Gastroesophageal sphincter (tissue), 3 donors: ENCODE results near the gene GPC3.

Experiments used
- CTCF ChIP-seq, 4 experiments: fragments of 200-600 bp in 2 of 4; fragments of 450-650 bp in 2 of 4; sonication (generic) in 1 of 4; IDR thresholded peaks; one replicate each; pipeline ENCODE4 v1.5.1; 2017 to 2019; ENCODE audit warnings: antibody characterized with exemption in 4 of 4, mild to moderate bottlenecking in 2 of 4, moderate library complexity in 2 of 4
- EP300 ChIP-seq: sonication (generic); formaldehyde crosslinking; IDR thresholded peaks from one replicate; pipeline ENCODE4 v1.6.1; 2017; ENCODE audit warnings: antibody characterized with exemption, mild to moderate bottlenecking
- POLR2A ChIP-seq, 2 donors: fragments of 450-650 bp; IDR thresholded peaks; one replicate each; pipeline ENCODE4 v1.6.1; 2017; ENCODE audit warnings: antibody characterized with exemption in 2 of 2, mild to moderate bottlenecking in 2 of 2, moderate library complexity in 1 of 2
- POLR2AphosphoS5 ChIP-seq: sonication (generic); formaldehyde crosslinking; IDR thresholded peaks from one replicate; pipeline ENCODE4 v1.6.1; 2017; ENCODE audit warnings: antibody characterized with exemption

- no peak for TF ChIP-seq POLR2A (IDR thresholded peaks at IDR 0.05)
- no peak for TF ChIP-seq CTCF (IDR thresholded peaks at IDR 0.05)
- no peak for TF ChIP-seq EP300
- no peak for TF ChIP-seq POLR2AphosphoS5
These were observed 195.6 kb downstream of the GPC3 start for GRCh38 chrX:133789829-133790228.
